SK-N-SH treated with all-trans-retinoic acid at 6 μM for 48 hours (cell line): ENCODE measurements around the gene BACH2.

ENCODE experiments used
- ATAC-seq: fragments of 200-7000 bp; cut with Tn5 transposase; 3 replicates; pipeline ENCODE4 v1.9.1; 2020; ENCODE audit warnings: mild to moderate bottlenecking, moderate library complexity
- ARNTL ChIP-seq: fragments of 450-650 bp; formaldehyde crosslinking; IDR thresholded peaks from 2 replicates; pipeline ENCODE4 v1.5.0; 2020; ENCODE audit warnings: low read depth, mild to moderate bottlenecking, moderate library complexity, borderline replicate concordance
- BACH2 ChIP-seq: fragments of 250-450 bp; sonication (Bioruptor Pico); IDR thresholded peaks from 2 replicates; pipeline ENCODE4 v1.9.0; 2021; ENCODE audit warnings: mild to moderate bottlenecking, borderline replicate concordance
- CSDC2 ChIP-seq: fragments of 250-450 bp; sonication (Bioruptor Pico); IDR thresholded peaks from 2 replicates; pipeline ENCODE4 v1.5.0; 2020; ENCODE audit warnings: mild to moderate bottlenecking, moderate library complexity
- ESRRG ChIP-seq: fragments of 250-450 bp; sonication (Bioruptor Pico); IDR thresholded peaks from 2 replicates; pipeline ENCODE4 v1.6.1; 2021; ENCODE audit warnings: mild to moderate bottlenecking
- GLIS3 ChIP-seq: fragments of 250-450 bp; sonication (Bioruptor Pico); IDR thresholded peaks from 2 replicates; pipeline ENCODE4 v1.5.0; 2020; ENCODE audit warnings: mild to moderate bottlenecking, moderate library complexity
- ISL1 ChIP-seq: fragments of 250-450 bp; sonication (Bioruptor Pico); IDR thresholded peaks from 2 replicates; pipeline ENCODE4 v2.1.2; 2022; ENCODE audit warnings: mild to moderate bottlenecking, moderate library complexity
- OSR1 ChIP-seq: fragments of 250-450 bp; sonication (Bioruptor Pico); IDR thresholded peaks from 2 replicates; pipeline ENCODE4 v1.8.0; 2022; ENCODE audit warnings: moderate library complexity, mild to moderate bottlenecking, inconsistent platforms
- PPARA ChIP-seq: fragments of 250-450 bp; sonication (Bioruptor Pico); IDR thresholded peaks from 2 replicates; pipeline ENCODE4 v1.5.0; 2020; ENCODE audit warnings: mild to moderate bottlenecking, borderline replicate concordance
- RARB ChIP-seq: fragments of 250-450 bp; sonication (Bioruptor Pico); IDR thresholded peaks from 2 replicates; pipeline ENCODE4 v1.8.0; 2021; ENCODE audit warnings: mild to moderate bottlenecking, moderate library complexity
- TCF4 ChIP-seq: fragments of 250-450 bp; sonication (Bioruptor Pico); IDR thresholded peaks from 2 replicates; pipeline ENCODE4 v1.8.0; 2021; ENCODE audit warnings: mild to moderate bottlenecking, moderate library complexity, borderline replicate concordance
- TSHZ2 ChIP-seq: fragments of 250-450 bp; sonication (Bioruptor Pico); IDR thresholded peaks from 2 replicates; pipeline ENCODE4 v1.5.0; 2020; ENCODE audit warnings: mild to moderate bottlenecking, moderate library complexity
- ZFP3 ChIP-seq: fragments of 250-450 bp; sonication (Bioruptor Pico); IDR thresholded peaks from 2 replicates; pipeline ENCODE4 v1.5.0; 2020; ENCODE audit warnings: mild to moderate bottlenecking, moderate library complexity
- ZNF565 ChIP-seq: fragments of 450-650 bp; formaldehyde crosslinking; conservative IDR thresholded peaks from 2 replicates; pipeline ENCODE4 v1.5.0; 2020; ENCODE audit warnings: low read depth, mild to moderate bottlenecking, moderate library complexity
- ZNF70 ChIP-seq: fragments of 450-650 bp; formaldehyde crosslinking; IDR thresholded peaks from 2 replicates; pipeline ENCODE4 v1.5.0; 2020; ENCODE audit warnings: mild to moderate bottlenecking, moderate library complexity
- TF ChIP-seq, protein P1 (sequence below): fragments of 250-450 bp; sonication (Bioruptor Pico); IDR thresholded peaks from 2 replicates; pipeline ENCODE4 v1.8.0; 2021; ENCODE audit warnings: low read depth, mild to moderate bottlenecking, moderate library complexity, borderline replicate concordance
- TF ChIP-seq, protein P2 (sequence below): fragments of 250-450 bp; sonication (Bioruptor Pico); IDR thresholded peaks from 2 replicates; pipeline ENCODE4 v1.5.1; 2020; ENCODE audit warnings: low read depth, mild to moderate bottlenecking, moderate library complexity

Gene BACH2

GRCh38 chr6:90078513-90079289 is 217.9 kb downstream of the BACH2 start:
- ATAC-seq = no peak
- TF ChIP-seq ESRRG = no peak
- TF ChIP-seq TSHZ2 (CRISPR knock-in tag) = no peak
- TF ChIP-seq, protein P1, sequence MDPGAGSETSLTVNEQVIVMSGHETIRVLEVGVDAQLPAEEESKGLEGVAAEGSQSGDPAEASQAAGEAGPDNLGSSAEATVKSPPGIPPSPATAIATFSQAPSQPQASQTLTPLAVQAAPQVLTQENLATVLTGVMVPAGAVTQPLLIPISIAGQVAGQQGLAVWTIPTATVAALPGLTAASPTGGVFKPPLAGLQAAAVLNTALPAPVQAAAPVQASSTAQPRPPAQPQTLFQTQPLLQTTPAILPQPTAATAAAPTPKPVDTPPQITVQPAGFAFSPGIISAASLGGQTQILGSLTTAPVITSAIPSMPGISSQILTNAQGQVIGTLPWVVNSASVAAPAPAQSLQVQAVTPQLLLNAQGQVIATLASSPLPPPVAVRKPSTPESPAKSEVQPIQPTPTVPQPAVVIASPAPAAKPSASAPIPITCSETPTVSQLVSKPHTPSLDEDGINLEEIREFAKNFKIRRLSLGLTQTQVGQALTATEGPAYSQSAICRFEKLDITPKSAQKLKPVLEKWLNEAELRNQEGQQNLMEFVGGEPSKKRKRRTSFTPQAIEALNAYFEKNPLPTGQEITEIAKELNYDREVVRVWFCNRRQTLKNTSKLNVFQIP (CRISPR knock-in tag) = no peak
- TF ChIP-seq OSR1 (CRISPR knock-in tag) = no peak
- no peak for TF ChIP-seq GLIS3 (CRISPR knock-in tag)
- TF ChIP-seq, all 23 proteins: peak for 0

DNA sequence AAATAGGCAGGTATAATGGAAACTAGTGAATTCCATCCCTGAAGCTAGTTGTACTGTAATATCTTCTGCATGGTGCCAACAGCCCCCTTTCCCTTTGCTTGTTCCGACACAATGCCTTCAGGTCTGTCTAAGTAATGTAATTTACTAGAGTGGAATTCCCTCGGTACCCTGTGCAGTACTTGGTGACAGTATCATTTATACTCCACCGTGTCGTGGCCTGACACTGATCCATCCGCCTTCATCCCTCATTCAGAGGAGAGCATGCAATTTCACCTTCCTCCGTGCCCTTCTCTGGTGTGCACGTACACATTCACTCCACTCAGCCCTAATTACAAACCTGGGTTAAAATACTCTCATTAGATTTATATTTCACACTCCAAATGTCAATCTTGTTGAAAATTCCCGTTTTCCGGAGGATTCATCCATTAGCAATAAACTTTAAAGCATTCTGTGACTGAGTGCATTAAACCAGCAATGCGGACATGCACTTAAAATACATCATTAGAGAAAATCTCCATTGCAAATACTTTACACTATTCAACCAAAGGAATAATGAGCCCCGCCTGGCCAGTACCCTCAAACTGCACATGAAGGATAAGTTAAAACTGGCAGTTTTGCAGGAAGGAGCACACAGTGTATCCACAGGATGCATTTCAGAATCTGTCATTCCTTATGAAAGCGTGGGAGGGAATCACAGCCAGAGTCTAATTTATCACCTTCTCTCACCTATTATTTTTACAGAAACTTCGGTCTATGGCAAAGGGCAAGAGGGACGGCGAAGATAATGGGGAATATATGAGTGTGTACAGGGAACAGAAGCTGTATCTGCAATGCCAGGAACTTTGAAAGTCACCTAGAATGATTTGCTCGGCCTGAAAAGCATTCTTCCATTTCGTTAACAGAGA is 219.9 kb downstream of the BACH2 start:
- ATAC-seq = no peak
- no peak for TF ChIP-seq RARB (CRISPR knock-in tag)
- no peak for TF ChIP-seq TSHZ2 (CRISPR knock-in tag)
- no peak for TF ChIP-seq BACH2
- no peak for TF ChIP-seq ESRRG
- TF ChIP-seq ISL1 (CRISPR knock-in tag) = no peak
- no peak for TF ChIP-seq ZFP3 (CRISPR knock-in tag)
- no peak for TF ChIP-seq ZNF70 (CRISPR knock-in tag)
- no peak for TF ChIP-seq PPARA (CRISPR knock-in tag)
- TF ChIP-seq CSDC2 (CRISPR knock-in tag) = no peak

GRCh38 chr6:90074161-90074850 is 222.3 kb downstream of the BACH2 start:
- no peak for ATAC-seq
- TF ChIP-seq TCF4 (CRISPR knock-in tag) = no peak

- TF ChIP-seq ZNF565 (CRISPR knock-in tag) = no peak
- TF ChIP-seq TCF4 (CRISPR knock-in tag) = no peak
- no peak for TF ChIP-seq ESRRG
- TF ChIP-seq ZFP3 (CRISPR knock-in tag) = no peak
- no peak for TF ChIP-seq OSR1 (CRISPR knock-in tag)
- TF ChIP-seq, protein P2, sequence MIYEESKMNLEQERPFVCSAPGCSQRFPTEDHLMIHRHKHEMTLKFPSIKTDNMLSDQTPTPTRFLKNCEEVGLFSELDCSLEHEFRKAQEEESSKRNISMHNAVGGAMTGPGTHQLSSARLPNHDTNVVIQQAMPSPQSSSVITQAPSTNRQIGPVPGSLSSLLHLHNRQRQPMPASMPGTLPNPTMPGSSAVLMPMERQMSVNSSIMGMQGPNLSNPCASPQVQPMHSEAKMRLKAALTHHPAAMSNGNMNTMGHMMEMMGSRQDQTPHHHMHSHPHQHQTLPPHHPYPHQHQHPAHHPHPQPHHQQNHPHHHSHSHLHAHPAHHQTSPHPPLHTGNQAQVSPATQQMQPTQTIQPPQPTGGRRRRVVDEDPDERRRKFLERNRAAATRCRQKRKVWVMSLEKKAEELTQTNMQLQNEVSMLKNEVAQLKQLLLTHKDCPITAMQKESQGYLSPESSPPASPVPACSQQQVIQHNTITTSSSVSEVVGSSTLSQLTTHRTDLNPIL (CRISPR knock-in tag) = no peak
- TF ChIP-seq BACH2 = no peak
- TF ChIP-seq ARNTL (CRISPR knock-in tag) = no peak
- TF ChIP-seq CSDC2 (CRISPR knock-in tag) = no peak
- no peak for ATAC-seq
Measured at GRCh38 chr6:90072935-90073464, 223.6 kb downstream of the BACH2 start.
